GM21737 (cell line): ENCODE measurements around the gene EDDM13.
"Not testable (repeated sequence)": the region's sequence is repeated elsewhere in the genome, so short reads cannot be mapped to it uniquely, and the experiment has no call there.

Source experiments
- ATAC-seq: cut with Tn5 transposase; IDR thresholded peaks from one replicate; pipeline ENCODE4 v1.9.1; 2021; ENCODE audit warnings: mild to moderate bottlenecking, moderate library complexity; ENCODE audit not compliant: unreplicated experiment

EDDM13 gene

DNA sequence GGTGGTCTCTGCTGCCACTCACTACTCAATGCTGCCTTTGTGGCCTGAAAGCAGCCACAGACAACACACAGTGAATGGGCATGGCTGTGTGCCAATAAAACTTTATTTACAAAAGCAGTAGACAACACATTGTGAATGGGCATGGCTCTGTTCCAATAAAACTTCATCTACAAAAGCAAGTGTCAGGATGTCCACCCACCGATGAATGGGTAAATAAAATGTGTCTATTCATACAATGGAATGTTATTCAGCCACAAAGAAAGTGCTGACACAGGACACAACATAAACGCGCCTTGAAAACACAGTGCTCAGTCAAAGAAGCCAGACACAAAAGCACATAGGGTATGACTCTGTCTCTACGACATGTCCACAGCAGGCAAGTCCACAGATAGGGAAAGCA is 22.0 kb downstream of the EDDM13 start:
- ATAC-seq = no peak

DNA sequence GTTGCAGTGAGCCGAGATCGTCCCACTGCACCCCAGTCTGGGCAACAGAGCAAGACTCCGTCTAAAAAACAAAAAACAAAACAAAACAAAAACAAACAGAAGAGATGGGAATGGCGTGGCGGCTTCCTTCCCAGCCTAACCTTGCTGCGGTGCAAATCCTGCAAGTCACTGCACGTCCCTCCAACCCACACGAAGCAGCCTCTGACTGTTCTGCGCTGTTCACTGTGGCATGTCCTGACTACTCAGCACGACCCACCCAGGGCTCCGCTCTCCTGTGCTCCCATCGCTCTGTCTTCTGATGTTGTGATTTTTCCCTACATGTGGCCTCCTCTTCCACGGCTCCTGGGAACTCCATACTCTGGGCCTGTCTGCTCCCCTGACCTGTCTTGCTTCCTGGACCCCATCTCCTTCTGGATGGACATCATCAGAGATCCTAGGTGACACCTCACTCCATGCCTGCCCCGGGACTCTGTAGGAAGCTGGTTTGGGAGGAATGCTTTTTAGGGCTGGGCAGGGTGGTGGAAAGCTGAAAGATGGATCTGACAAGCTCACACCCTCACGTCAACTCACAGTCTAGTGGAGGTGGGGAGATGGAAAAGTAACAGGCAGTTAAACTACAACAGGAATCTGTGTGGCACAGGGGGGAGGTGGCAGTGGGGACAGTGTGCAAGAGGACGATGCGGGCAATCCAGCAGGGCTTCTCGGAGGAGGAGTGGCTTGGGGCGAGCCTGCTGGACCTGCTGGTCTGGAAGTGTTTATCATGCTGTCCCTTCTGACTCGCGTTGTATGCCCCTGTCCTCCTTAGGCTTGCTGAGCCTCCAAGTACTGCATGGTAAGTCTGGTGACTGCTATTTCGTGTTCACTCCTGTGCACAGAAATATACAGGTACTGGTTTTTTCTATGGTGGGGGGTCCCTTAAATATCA is 23.2 kb downstream of the EDDM13 start:
- ATAC-seq = no peak

DNA sequence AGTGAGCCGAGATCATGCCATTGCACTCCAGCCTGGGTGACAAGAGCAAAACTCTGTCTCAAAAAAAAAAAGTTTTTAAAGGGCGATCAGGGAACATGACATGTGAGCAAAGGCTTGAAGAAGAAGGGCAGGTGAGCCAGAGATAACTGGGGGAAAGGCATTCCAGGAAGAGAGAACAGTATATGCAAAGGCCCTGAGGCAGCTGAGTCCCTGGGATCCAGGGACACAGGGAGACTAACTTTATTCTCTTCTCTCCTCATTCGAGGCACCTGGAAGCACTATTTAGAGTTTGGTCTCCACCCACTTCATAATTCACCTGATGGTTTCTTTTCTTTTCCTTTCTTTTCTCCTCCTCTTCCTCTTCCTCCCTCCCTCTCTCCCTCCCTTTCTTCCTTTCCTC is 24.5 kb downstream of the EDDM13 start:
- ATAC-seq = no peak

DNA sequence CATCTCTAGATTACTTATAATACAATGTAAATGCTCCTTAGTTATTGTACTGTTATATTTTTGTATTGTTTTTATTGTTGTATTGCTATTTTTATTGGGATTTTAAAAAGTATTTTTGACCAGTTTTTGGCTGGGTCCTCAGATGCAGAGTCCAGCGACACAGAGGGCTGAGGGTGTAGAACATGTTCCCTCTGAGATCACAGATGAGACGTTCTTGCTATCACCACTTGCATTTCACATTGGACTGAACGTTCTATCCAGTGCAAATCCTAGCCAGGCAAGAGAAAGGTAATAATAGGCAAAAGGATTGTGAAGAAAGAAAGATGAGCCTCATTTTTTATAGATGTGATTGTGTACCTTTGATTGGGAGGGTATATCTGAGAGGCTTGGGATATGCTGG is 27.1 kb downstream of the EDDM13 start:
- ATAC-seq = no peak

GRCh38 chr19:56301155-56301554 is 28.6 kb downstream of the EDDM13 start:
- no peak for ATAC-seq

- no peak for ATAC-seq
Observed at GRCh38 chr19:56301886-56302620, 29.5 kb downstream of the EDDM13 start.

DNA sequence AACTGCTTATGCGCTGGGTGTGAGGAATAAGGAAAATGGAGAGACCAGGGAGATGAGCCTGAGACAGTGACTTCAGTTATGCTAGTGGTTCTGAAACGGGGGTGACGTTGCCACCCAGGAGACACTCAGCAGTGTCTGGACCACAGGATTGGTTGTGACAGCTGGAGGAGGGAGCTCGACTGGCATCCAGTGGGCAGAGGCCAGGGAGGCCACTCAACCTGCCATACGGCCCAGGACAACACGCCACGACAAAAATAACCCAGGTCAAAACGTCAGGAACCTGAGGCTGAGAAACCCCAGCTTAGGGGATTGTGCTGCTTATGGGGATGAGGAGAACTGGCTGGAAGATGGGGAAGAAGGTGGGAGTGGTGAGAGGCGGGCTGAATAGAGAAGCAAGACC is 31.7 kb downstream of the EDDM13 start:
- ATAC-seq = no peak

DNA sequence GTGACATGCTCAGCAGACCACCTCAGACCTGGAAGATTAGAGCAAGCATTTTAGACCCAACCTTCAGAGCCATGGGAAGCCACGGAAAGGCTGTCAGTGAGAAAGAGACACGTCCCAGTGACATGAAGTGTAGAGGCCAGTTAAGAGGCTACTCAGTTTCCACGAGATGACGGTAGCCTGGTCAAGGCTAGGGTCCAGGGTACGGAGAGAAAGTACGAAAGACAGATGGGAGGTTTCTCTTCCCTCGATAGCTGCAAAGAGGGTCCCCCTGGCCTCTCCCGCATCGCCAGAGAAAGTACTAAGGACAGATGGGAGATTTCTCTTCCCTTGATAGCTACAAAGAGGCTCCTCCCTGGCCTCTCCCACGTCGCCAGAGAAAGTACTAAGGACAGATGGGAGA is 33.5 kb downstream of the EDDM13 start:
- ATAC-seq = no peak

GRCh38 chr19:56307062-56307461 is 34.5 kb downstream of the EDDM13 start:
- ATAC-seq = not testable (repeated sequence)

- no peak for ATAC-seq
Observed at GRCh38 chr19:56308792-56309191, 36.2 kb downstream of the EDDM13 start.

DNA sequence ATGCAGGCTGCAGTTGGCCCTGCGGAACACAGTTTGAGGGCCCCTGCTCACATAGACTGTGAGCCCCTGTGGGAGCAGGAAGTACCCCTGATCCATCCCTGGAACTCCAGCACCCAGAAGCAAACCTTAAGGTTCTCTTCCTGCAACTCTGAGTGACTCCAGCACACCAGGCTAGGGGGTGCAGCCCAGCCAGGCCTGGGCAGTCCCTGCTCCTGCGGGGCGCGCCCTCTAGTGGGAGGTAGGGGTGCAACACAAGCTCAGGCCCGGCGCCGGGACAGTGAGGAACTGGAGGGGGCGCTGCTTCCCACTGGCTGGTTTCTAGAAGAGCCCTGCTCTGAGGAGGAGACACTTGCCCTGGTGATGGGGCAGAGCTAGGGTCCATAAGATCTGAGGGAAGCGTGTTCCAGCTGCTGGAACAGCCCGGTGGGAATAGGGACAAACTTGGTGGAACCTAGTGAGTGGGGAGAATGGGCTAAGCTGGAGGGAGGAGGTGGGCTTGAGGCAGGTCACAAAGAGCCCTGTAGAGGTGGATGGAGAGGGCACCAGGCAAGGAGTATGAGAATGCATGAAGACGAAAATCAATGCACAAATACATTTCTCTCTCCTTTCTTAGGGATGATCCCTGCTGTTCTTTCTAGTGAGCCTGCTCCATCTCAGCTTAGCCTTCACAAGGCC is 37.1 kb downstream of the EDDM13 start:
- no peak for ATAC-seq

GRCh38 chr19:56310462-56310861 is 37.9 kb downstream of the EDDM13 start:
- no peak for ATAC-seq

- ATAC-seq = no peak
Observed at GRCh38 chr19:56312342-56312741, 39.8 kb downstream of the EDDM13 start.

DNA sequence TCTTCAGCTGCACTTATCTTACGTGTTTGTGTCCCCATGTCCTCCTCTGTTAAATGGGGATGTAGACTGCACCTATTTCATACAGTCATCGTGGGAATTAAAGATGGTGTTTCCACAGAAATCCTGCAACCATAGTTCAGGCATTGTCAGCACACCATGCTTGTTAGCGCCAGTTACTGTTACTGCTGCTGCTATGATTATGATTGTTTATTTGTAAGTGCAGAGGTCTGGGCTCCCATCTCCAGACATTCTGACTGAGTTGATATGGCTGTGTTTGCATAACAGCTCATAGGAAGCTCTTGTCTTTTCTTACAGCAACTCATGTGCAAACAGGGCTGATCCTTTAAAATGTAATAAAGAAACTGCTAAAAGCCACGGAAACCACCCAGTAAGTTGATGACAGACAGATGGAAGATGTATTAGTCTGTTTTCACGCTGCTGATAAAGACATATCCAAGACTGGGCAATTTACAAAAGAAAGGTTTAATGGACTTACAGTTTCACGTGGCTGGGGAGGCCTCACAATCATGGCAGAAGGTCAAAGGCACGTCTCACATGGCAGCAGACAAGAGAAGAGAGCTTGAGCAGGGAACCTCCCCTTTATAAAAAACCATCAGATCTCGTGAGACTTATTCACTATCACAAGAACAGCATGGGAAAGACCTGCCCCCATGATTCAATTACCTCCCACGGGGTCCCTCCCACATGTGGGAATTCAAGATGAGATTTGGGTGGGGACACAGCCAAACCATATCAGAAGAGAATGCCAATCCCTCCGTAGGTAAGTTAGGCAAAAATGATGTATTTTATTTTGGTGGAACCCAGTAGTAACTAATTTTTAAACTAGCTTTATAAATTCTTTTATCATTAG is 40.5 kb downstream of the EDDM13 start:
- no peak for ATAC-seq

DNA sequence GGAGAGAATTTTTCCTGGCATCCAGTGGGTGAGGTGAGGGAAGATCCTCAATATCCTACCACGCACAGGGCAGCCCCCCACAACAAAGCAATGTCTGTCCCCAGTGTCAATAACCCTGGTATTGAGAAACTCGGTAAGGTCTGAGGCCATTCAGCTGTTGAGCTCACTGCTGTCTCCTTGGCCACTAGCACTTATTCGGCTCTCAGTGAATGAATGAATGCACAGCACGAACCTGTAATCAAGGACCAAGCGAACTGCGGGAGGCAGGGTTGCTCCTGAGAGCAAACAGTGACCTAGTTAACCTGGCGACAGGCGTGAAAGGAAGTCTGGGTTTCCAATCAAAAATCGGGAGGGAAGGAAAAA is 41.5 kb downstream of the EDDM13 start:
- no peak for ATAC-seq

GRCh38 chr19:56314381-56315076 is 42.0 kb downstream of the EDDM13 start, which contains the start of gene ZSCAN5A:
TSS of gene ZSCAN5A (minus strand) at chr19:56314839. CDS start at chr19:56225046, 89,793 bp downstream.
- peak; percentile 68 for ATAC-seq

GRCh38 chr19:56315077-56315828 is 42.7 kb downstream of the EDDM13 start:
- peak; percentile 71 for ATAC-seq

DNA sequence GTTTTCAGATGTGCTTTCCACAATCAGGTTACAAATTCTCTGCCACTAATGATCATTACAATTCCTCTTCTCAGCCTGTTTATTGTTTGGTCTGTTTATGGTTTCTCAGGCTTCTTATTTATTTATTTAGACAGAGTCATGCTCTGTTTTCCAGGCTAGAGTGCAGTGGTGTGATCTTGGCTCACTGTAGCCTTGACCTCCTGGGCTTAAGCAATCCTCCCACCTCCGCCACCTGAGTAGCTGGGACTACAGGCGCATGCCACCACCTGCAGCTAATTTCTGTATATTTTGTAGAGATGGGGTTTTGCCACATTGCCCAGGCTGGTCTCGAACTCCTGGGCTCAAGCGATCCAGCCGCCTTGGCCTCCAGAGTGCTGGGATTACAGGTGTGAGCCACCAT is 44.2 kb downstream of the EDDM13 start:
- no peak for ATAC-seq

DNA sequence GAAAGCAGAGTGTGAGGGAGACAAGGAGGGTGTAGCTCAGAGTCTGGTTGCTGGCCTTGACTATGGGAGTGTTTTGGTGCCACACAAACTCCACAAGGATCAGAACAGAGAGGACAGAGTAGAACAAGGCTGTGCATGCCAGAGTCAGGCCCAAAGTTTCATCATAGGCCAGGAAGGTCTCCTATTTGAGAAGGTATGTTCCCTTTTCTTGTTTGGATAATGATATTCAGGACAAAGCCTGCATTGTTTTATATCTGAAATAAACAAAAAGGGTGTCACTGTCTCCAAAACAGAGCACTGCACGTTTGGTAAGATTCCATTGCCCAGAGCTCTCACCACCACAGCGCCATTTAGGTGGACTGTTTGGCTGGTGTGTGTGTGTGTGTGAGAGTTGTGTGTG is 45.2 kb downstream of the EDDM13 start:
- ATAC-seq = no peak
